WTC11 (cell line): Measurements from ENCODE around the gene ITSN1.

ENCODE experiments used
- CTCF ChIP-seq: fragments of 200-600 bp; IDR thresholded peaks from 2 replicates; pipeline ENCODE4 v1.8.0; 2022; ENCODE audit warnings: antibody characterized with exemption
- STAT6 ChIP-seq: sonication (generic); formaldehyde crosslinking; conservative IDR thresholded peaks from 2 replicates; pipeline ENCODE4 v1.8.1; 2023; ENCODE audit warnings: mild to moderate bottlenecking, low read depth, missing genetic modification reagents, moderate library complexity

- TF ChIP-seq CTCF: no peak
- no peak for TF ChIP-seq STAT6
These were observed 9.8 kb downstream of the ITSN1 start for GRCh38 chr21:33651965-33652680.
